Hepatocyte (in vitro differentiated cells): Measurements from ENCODE around the gene PRDM11.

Experiments
- EZH2 ChIP-seq: fragments of 200-600 bp; sonication (generic); IDR thresholded peaks from 2 replicates; pipeline ENCODE4 v1.6.1; 2016; ENCODE audit warnings: antibody characterized with exemption, mild to moderate bottlenecking, borderline replicate concordance
- EZH2phosphoT487 ChIP-seq: fragments of 200-600 bp; sonication (generic); IDR thresholded peaks from one replicate; pipeline ENCODE4 v1.6.1; 2018; ENCODE audit warnings: antibody characterized with exemption, mild to moderate bottlenecking, low read depth, moderate library complexity; ENCODE audit not compliant: unreplicated experiment, severe bottlenecking
- TF ChIP-seq, protein P1 (sequence below): fragments of 200-600 bp; sonication (generic); IDR thresholded peaks from 2 replicates; pipeline ENCODE4 v1.5.1; 2016; ENCODE audit warnings: antibody characterized with exemption, mild to moderate bottlenecking; ENCODE audit not compliant: poor library complexity

DNA sequence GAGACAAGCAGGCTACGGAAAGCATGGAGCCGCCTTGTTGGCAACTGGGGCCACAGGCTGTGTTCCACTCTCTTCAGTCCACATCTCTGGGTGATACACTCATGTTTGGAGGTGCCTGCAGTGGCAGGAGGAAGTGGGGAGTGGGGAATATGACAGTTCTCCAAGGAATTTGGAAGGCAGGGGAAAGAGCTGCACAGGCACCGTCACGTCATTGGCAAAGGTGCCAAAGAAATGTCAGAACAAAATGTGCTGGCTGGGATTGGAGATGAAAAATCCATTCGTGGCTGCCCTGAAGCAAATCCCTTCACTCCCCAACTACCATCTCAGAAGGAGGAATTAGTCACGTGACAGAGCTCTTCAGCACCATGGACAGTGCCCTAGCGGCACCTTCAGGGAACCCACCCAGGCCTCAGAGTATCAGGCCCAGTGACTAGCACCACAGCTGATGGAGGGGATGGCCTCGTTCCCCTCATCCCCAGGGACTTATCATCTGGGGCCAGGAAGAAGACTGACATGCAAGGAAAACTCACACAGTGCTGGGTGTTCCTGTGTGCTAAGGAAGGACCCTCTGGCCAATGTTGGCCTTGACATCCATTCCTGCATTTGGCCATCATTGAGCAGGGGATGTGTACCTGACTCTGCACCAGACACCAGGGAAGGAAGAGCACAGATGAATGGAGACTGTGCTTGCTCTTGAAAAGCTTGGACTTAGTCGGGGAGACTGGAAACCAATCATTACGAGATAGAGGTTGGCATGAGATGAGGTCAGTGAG lies 48.5 kb upstream of the PRDM11 start:
- TF ChIP-seq, protein P1, sequence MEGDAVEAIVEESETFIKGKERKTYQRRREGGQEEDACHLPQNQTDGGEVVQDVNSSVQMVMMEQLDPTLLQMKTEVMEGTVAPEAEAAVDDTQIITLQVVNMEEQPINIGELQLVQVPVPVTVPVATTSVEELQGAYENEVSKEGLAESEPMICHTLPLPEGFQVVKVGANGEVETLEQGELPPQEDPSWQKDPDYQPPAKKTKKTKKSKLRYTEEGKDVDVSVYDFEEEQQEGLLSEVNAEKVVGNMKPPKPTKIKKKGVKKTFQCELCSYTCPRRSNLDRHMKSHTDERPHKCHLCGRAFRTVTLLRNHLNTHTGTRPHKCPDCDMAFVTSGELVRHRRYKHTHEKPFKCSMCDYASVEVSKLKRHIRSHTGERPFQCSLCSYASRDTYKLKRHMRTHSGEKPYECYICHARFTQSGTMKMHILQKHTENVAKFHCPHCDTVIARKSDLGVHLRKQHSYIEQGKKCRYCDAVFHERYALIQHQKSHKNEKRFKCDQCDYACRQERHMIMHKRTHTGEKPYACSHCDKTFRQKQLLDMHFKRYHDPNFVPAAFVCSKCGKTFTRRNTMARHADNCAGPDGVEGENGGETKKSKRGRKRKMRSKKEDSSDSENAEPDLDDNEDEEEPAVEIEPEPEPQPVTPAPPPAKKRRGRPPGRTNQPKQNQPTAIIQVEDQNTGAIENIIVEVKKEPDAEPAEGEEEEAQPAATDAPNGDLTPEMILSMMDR, result no peak
- TF ChIP-seq EZH2phosphoT487 (no peak), EZH2 (no peak)
